H1 (cell line): ENCODE data around the gene DDX3X. TPM values are rescaled to one million over a fixed set of nuclear protein-coding genes. Genes with fewer than 3 reads are reported as not detected.
A peak's percentile ranks its signal among the peaks of the same experiment; 100 is the strongest.

Source experiments
- CTCF ChIA-PET: fragments of 300-600 bp; sonication (Branson Sonifier 250); formaldehyde crosslinking; loops from one replicate; lab custom pipeline; 2021; ENCODE audit not compliant: partially characterized antibody; lab: Charles Lee
- POLR2A ChIA-PET: fragments of 300-600 bp; sonication (Branson Sonifier 250); formaldehyde crosslinking; loops from one replicate; lab custom pipeline; 2021; ENCODE audit warnings: inconsistent platforms; ENCODE audit not compliant: partially characterized antibody; lab: Charles Lee
- DNase-seq, 2 experiments: peaks; one replicate each; pipeline versions ENCODE4 v3.0.0 to v3.0.0-alpha.2; 2010 to 2022; ENCODE audit warnings: low spot score in 2 of 2, low read depth in 1 of 2, mixed read lengths in 1 of 2
- FAIRE-seq: peaks from 2 replicates; lab custom pipeline; 2011; peaks lifted over from hg19 to GRCh38; lab: Jason Lieb, UNC
- H2AFZ ChIP-seq: 2 replicates; pipeline ENCODE4 v1.8.1; 2012; ENCODE audit warnings: low read length, inconsistent platforms
- H2AK5ac ChIP-seq: 2 replicates; pipeline ENCODE4 v1.6.1; 2013; ENCODE audit warnings: low read depth, low read length
- H2BK120ac ChIP-seq: replicated peaks from 2 replicates; pipeline ENCODE3; 2013; ENCODE audit warnings: low read depth, low read length, inconsistent platforms
- H2BK12ac ChIP-seq: 2 replicates; pipeline ENCODE4 v1.6.1; 2013; ENCODE audit warnings: low read depth, low read length
- H2BK15ac ChIP-seq: 2 replicates; pipeline ENCODE4 v1.6.1; 2013; ENCODE audit warnings: low read length
- H2BK20ac ChIP-seq: 2 replicates; pipeline ENCODE4 v1.6.1; 2013; ENCODE audit warnings: low read length
- H2BK5ac ChIP-seq: 2 replicates; pipeline ENCODE4 v1.6.1; 2013; ENCODE audit warnings: low read depth, low read length
- H3K14ac ChIP-seq: 2 replicates; pipeline ENCODE4 v1.6.1; 2013; ENCODE audit warnings: inconsistent platforms; ENCODE audit not compliant: insufficient read length
- H3K18ac ChIP-seq: 2 replicates; pipeline ENCODE4 v1.6.1; 2013; ENCODE audit warnings: low read length; ENCODE audit errors: extremely low read depth
- H3K23ac ChIP-seq: 2 replicates; pipeline ENCODE4 v1.6.1; 2013; ENCODE audit warnings: inconsistent platforms; ENCODE audit not compliant: insufficient read length
- H3K23me2 ChIP-seq: 2 replicates; pipeline ENCODE4 v1.6.1; 2013; ENCODE audit warnings: low read depth, low read length
- H3K27ac ChIP-seq: 2 replicates; pipeline ENCODE4 v1.6.1; 2011; ENCODE audit warnings: low read depth, low read length, inconsistent platforms
- H3K27me3 ChIP-seq, 4 experiments: replicated peaks in 1 of 4; 1 replicate in 1 of 4; 2 replicates in 3 of 4; pipeline versions ENCODE4 v1.6.1 to v1.8.1; 2011 to 2013; ENCODE audit warnings: low read length in 3 of 4, mild to moderate bottlenecking in 3 of 4, inconsistent platforms in 2 of 4, mixed read lengths in 2 of 4, moderate library complexity in 1 of 4; ENCODE audit not compliant: control insufficient read depth in 3 of 4, insufficient read depth in 3 of 4; ENCODE audit errors: extremely low read depth in 1 of 4
- H3K36me3 ChIP-seq, 4 experiments: 2 replicates each; pipeline versions ENCODE4 v1.6.1 to v1.8.1; 2011 to 2013; ENCODE audit warnings: mild to moderate bottlenecking in 4 of 4, low read length in 3 of 4, moderate library complexity in 2 of 4, control low read depth in 1 of 4, inconsistent platforms in 1 of 4; ENCODE audit not compliant: insufficient read depth in 4 of 4, control insufficient read depth in 2 of 4
- H3K4ac ChIP-seq: replicated peaks from 2 replicates; pipeline ENCODE3; 2013; ENCODE audit warnings: low read length, low read depth, mixed read lengths, inconsistent platforms; ENCODE audit not compliant: insufficient read length
- H3K4me1 ChIP-seq, 4 experiments: replicated peaks in 1 of 4; 1 replicate in 1 of 4; 2 replicates in 3 of 4; pipeline versions ENCODE4 v1.6.1 to v1.8.1; 2011 to 2013; ENCODE audit warnings: low read length in 3 of 4, inconsistent platforms in 2 of 4, mixed read lengths in 1 of 4; ENCODE audit not compliant: insufficient read depth in 4 of 4, control insufficient read depth in 3 of 4
- H3K4me2 ChIP-seq, 2 experiments: 2 replicates each; pipeline versions ENCODE4 v1.6.1 to v1.8.1; 2011 to 2013; ENCODE audit warnings: low read depth in 2 of 2, low read length in 2 of 2, control low read depth in 1 of 2, inconsistent platforms in 1 of 2, mild to moderate bottlenecking in 1 of 2; ENCODE audit not compliant: insufficient read depth in 1 of 2
- H3K4me3 ChIP-seq, 4 experiments: fragments of 200-600, 300-600 bp in 1 of 4; sonication (generic), shearing (Covaris generic), sonication (Bioruptor Twin) in 1 of 4; 2 replicates each; pipeline versions ENCODE4 v1.5.1 to v1.8.1; 2011 to 2016; ENCODE audit warnings: low read length in 4 of 4, low read depth in 3 of 4, control low read depth in 2 of 4, inconsistent platforms in 2 of 4, mild to moderate bottlenecking in 2 of 4, mixed read lengths in 1 of 4, moderate library complexity in 1 of 4; ENCODE audit not compliant: insufficient read depth in 2 of 4; ENCODE audit errors: extremely low read depth in 1 of 4
- H3K56ac ChIP-seq: replicated peaks from 2 replicates; pipeline ENCODE3; 2013; ENCODE audit warnings: low read depth, mild to moderate bottlenecking, mixed read lengths, low read length, inconsistent platforms; ENCODE audit not compliant: insufficient read length
- H3K79me1 ChIP-seq: 2 replicates; pipeline ENCODE4 v1.6.1; 2013; ENCODE audit warnings: low read depth, low read length, control low read depth
- H3K79me2 ChIP-seq, 2 experiments: 2 replicates each; pipeline versions ENCODE4 v1.6.1 to v1.8.1; 2012 to 2013; ENCODE audit warnings: low read length in 2 of 2, mild to moderate bottlenecking in 2 of 2, inconsistent platforms in 1 of 2; ENCODE audit not compliant: insufficient read depth in 2 of 2, control insufficient read depth in 1 of 2
- H3K9ac ChIP-seq, 4 experiments: replicated peaks in 1 of 4; 1 replicate in 1 of 4; 2 replicates in 3 of 4; pipeline versions ENCODE4 v1.6.1 to v1.8.1; 2011 to 2013; ENCODE audit warnings: low read depth in 3 of 4, low read length in 3 of 4, control low read depth in 2 of 4, mild to moderate bottlenecking in 2 of 4, moderate library complexity in 2 of 4, inconsistent platforms in 1 of 4; ENCODE audit errors: extremely low read depth in 1 of 4
- H3K9me3 ChIP-seq, 2 experiments: 2 replicates each; pipeline versions ENCODE4 v1.6.1 to v1.8.1; 2012 to 2013; ENCODE audit warnings: mild to moderate bottlenecking in 2 of 2, moderate library complexity in 2 of 2, control low read depth in 1 of 2, inconsistent platforms in 1 of 2, low read depth in 1 of 2, low read length in 1 of 2, mixed read lengths in 1 of 2; ENCODE audit not compliant: insufficient read depth in 2 of 2
- H4K20me1 ChIP-seq, 2 experiments: replicated peaks in 1 of 2; 2 replicates each; pipeline versions ENCODE3 to v1.8.1; 2011 to 2013; ENCODE audit warnings: inconsistent platforms in 2 of 2, low read length in 2 of 2, mild to moderate bottlenecking in 1 of 2; ENCODE audit not compliant: insufficient read depth in 2 of 2, control insufficient read depth in 1 of 2
- H4K5ac ChIP-seq: 2 replicates; pipeline ENCODE4 v1.6.1; 2013; ENCODE audit warnings: low read length, low read depth, mixed read lengths, inconsistent platforms; ENCODE audit not compliant: insufficient read length
- H4K8ac ChIP-seq: 2 replicates; pipeline ENCODE4 v1.8.0; 2013; ENCODE audit warnings: mild to moderate bottlenecking, moderate library complexity, low read length, inconsistent platforms; ENCODE audit not compliant: insufficient read depth; ENCODE audit errors: extremely low read depth
- H4K91ac ChIP-seq: replicated peaks from 2 replicates; pipeline ENCODE3; 2013; ENCODE audit warnings: low read length, mixed read lengths, inconsistent platforms; ENCODE audit not compliant: insufficient read length
- ASH2L ChIP-seq: fragments of 200-600, 300-600 bp; sonication (generic); IDR thresholded peaks from one replicate; pipeline ENCODE4 v1.7.1; 2017; ENCODE audit warnings: low read length
- BRCA1 ChIP-seq: IDR thresholded peaks from 2 replicates; pipeline ENCODE4 v1.6.1; 2012; ENCODE audit warnings: low read depth, low read length, improper control_type of control experiment
- EZH2 ChIP-seq: fragments of 200-600 bp; sonication (generic); IDR thresholded peaks from 2 replicates; pipeline ENCODE4 v1.7.1; 2012; ENCODE audit warnings: low read depth, mild to moderate bottlenecking, moderate library complexity, low read length, inconsistent platforms; ENCODE audit not compliant: severe bottlenecking
- GTF2F1 ChIP-seq: IDR thresholded peaks from 2 replicates; pipeline ENCODE4 v1.6.1; 2012; ENCODE audit warnings: low read depth, low read length, improper control_type of control experiment, borderline replicate concordance
- KDM5A ChIP-seq: fragments of 200-600 bp; IDR thresholded peaks from 2 replicates; pipeline ENCODE4 v1.7.1; 2012; ENCODE audit warnings: mild to moderate bottlenecking, low read length, inconsistent platforms, mixed read lengths
- MAFK ChIP-seq: IDR thresholded peaks from 2 replicates; pipeline ENCODE4 v1.6.1; 2012; ENCODE audit warnings: low read depth, mild to moderate bottlenecking, improper control_type of control experiment, low read length
- POLR2A ChIP-seq, 2 experiments: IDR thresholded peaks; 1 replicate in 1 of 2; 2 replicates in 1 of 2; pipeline ENCODE4 v1.6.1; 2011; ENCODE audit warnings: low read depth in 2 of 2, low read length in 2 of 2, mild to moderate bottlenecking in 2 of 2; ENCODE audit errors: control extremely low read depth in 1 of 2
- POU5F1 ChIP-seq: IDR thresholded peaks from 2 replicates; pipeline ENCODE4 v1.6.1; 2011; ENCODE audit warnings: low read depth, mild to moderate bottlenecking, low read length, moderate library complexity
- RFX5 ChIP-seq: IDR thresholded peaks from 2 replicates; pipeline ENCODE4 v1.6.1; 2011; ENCODE audit warnings: low read depth, low read length, improper control_type of control experiment, borderline replicate concordance
- RNF2 ChIP-seq: fragments of 200-900, 300-1000 bp; sonication (generic); IDR thresholded peaks from 2 replicates; pipeline ENCODE4 v1.7.1; 2016; ENCODE audit warnings: borderline replicate concordance, low read depth, mild to moderate bottlenecking, antibody characterized with exemption, low read length; ENCODE audit not compliant: poor library complexity, severe bottlenecking; ENCODE audit errors: missing control alignments
- SUZ12 ChIP-seq: fragments of 200-600 bp; sonication (generic); IDR thresholded peaks from 2 replicates; pipeline ENCODE4 v1.6.1; 2012; ENCODE audit warnings: mild to moderate bottlenecking, inconsistent platforms, low read length, moderate library complexity, mixed read lengths
- WGBS, 2 experiments: shearing (Covaris generic) in 1 of 2; methylation state at CpG; one replicate each; pipeline versions ENCODE4 v1.1.6 to v1.1.7; 2013 to 2015; ENCODE audit warnings: low lambda C conversion rate in 2 of 2, mixed read lengths in 2 of 2, inconsistent platforms in 1 of 2, low coverage in 1 of 2, missing lambda C conversion rate in 1 of 2; ENCODE audit not compliant: insufficient replicate concordance in 2 of 2, insufficient coverage in 1 of 2, insufficient read length in 1 of 2; ENCODE audit errors: extremely low coverage in 1 of 2, missing lambda C conversion rate in 1 of 2; 5-methylcytosine and 5-hydroxymethylcytosine counted together
- polyA plus RNA-seq, 7 experiments: library from polyadenylated mRNA; depleted of rRNA in 3 of 7; stranded (reverse) in 5 of 7; unstranded in 2 of 7; fragments of >200 nt in 5 of 7; fragments of 200-250 nt in 2 of 7; gene quantifications; 1 replicate in 5 of 7; 2 replicates in 1 of 7; 4 replicates in 1 of 7; pipeline versions ENCODE4 v1.2.1 to v1.2.3, GENCODE V29; 2011 to 2013; ENCODE audit warnings: missing spikeins in 2 of 7, mixed read lengths in 2 of 7
- total RNA-seq: library from RNA; stranded (reverse); fragmentation: NEBNext Ultra II Directional; extraction: Animal tissue kit (Norgen Biotek cat#: 25700); gene quantifications from 2 replicates; pipeline ENCODE4 v1.2.1, GENCODE V29; 2021
- TF ChIP-seq, protein P1 (sequence below): IDR thresholded peaks from 2 replicates; pipeline ENCODE4 v1.6.1; 2011; ENCODE audit warnings: low read depth, mild to moderate bottlenecking, low read length; ENCODE audit not compliant: insufficient read depth

The DDX3X gene
- total and polyA plus RNA-seq, 2 of the 8 experiments (the other 6 are each of a cell fraction or from before 2014, with no cell fraction given): 39.4 to 291 TPM

DNA sequence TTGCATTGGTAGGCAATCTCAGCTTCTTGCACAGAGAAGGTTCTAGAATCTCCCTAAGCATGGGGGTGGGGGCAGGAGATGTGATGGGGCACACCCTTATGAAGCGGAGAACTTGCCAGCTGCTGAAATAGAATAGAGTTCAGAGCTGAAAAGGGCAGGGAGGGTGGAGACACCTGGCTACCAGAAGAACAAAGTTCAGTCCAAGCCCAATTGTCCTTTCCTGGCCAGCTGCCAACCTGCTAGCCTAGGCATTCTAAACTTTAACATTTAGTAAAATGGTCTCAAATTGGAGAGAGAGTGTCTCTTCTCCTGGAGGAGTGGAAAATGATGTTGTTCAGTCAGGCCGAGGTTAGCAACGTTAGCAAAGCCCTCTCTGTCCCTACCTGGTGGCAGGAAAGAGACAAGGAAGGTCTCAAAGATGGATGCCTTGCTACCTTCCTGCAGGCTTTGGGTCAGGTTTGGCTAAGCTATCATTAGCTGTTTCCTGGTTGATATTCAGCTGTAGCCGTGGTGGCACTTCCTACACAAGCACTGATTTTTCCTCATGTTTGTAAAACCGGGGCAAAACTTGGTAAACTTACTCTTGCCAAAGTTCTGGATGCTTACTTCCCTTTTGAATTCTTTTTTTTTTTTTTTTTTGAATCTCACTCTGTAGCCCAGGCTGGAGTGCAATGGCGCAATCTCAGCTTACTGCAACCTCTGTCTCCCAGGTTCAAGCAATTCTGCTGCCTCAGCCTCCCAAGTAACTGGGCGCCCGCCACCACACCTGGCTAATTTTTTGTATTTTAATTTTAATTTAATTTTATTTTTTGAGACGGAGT lies 78.5 kb downstream of the DDX3X start:
- no peaks in the 10 kb centered on the region for H3K4me1 ChIP-seq
- 91% methylated on average over 7 of the region's 9 CpGs; no CpG with 5 or more reads in 1 of the 2 experiments for WGBS, 2 experiments
- no peak overlapping the region for H3K14ac ChIP-seq
- H2BK5ac ChIP-seq: no peak overlapping the region
- H4K91ac ChIP-seq: no peak overlapping the region
- peak overlapping the region; percentile 81; the same call in 1 of the 2 replicates for H2AFZ ChIP-seq
- H3K18ac ChIP-seq: no peak overlapping the region
- ChIA-PET CTCF (interaction anchor here (0.7 to 0.8 kb wide), 3 partner anchors 48 to 110 kb away, joined by 3 read pairs; no protein-coding TSS in a partner anchor), POLR2A (interaction anchor here (1.5 kb wide), 1 partner anchor 136 kb away, joined by 3 read pairs; no protein-coding TSS in a partner anchor)
- H3K56ac ChIP-seq: no peak overlapping the region
- H2BK120ac ChIP-seq: no peak overlapping the region
- H2BK15ac ChIP-seq: no peak overlapping the region
- no peaks in the 10 kb centered on the region for H3K36me3 ChIP-seq
- H4K8ac ChIP-seq: no peak overlapping the region
- no peaks in the 10 kb centered on the region for H4K20me1 ChIP-seq
- H3K4me3 ChIP-seq: no peak overlapping the region
- H4K5ac ChIP-seq: no peak overlapping the region
- no peak overlapping the region for H3K4ac ChIP-seq
- no peak overlapping the region for H2AK5ac ChIP-seq
- no peak overlapping the region for H2BK20ac ChIP-seq
- no peak overlapping the region for H3K4me2 ChIP-seq
- no peak overlapping the region for H3K27ac ChIP-seq
- no peaks in the 10 kb centered on the region for H3K27me3 ChIP-seq
- H3K9me3 ChIP-seq: peaks cover 0 to 4% of the 10 kb centered on the region in 2 experiments; a peak in 1 of 4 replicates
- no peaks in the 10 kb centered on the region for H3K23me2 ChIP-seq
- H2BK12ac ChIP-seq: no peak overlapping the region
- H3K79me1 ChIP-seq: no peaks in the 10 kb centered on the region
- FAIRE-seq (no peak), DNase-seq (no peak)
- H3K79me2 ChIP-seq: no peaks in the 10 kb centered on the region
- no peak overlapping the region for H3K9ac ChIP-seq
- H3K23ac ChIP-seq: no peak overlapping the region
- TF ChIP-seq POU5F1: no peak
- no peak for TF ChIP-seq GTF2F1
- no peak for TF ChIP-seq KDM5A
- no peak for TF ChIP-seq RNF2
- TF ChIP-seq MAFK: no peak
- no peak for TF ChIP-seq ASH2L
- TF ChIP-seq BRCA1: no peak
- TF ChIP-seq, protein P1, sequence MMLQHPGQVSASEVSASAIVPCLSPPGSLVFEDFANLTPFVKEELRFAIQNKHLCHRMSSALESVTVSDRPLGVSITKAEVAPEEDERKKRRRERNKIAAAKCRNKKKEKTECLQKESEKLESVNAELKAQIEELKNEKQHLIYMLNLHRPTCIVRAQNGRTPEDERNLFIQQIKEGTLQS: no peak
- no peak for TF ChIP-seq EZH2
- no peak for TF ChIP-seq POLR2A (IDR thresholded peaks at IDR 0.05; ENCODE audit: control extremely low read depth in 1 of 2, low read depth in 2 of 2, low read length in 2 of 2)
- no peak for TF ChIP-seq SUZ12
- no peak for TF ChIP-seq RFX5
